H1 (cell line): ENCODE data around the gene TPSD1.

Experiments
- BCL11A ChIP-seq, 2 experiments: IDR thresholded peaks; one replicate each; pipeline ENCODE4 v1.6.1; 2011; ENCODE audit warnings: low read depth in 2 of 2, low read length in 2 of 2, mild to moderate bottlenecking in 2 of 2
- CEBPB ChIP-seq: IDR thresholded peaks from 2 replicates; pipeline ENCODE4 v1.6.1; 2012; ENCODE audit warnings: low read depth, low read length
- CREB1 ChIP-seq: IDR thresholded peaks from 2 replicates; pipeline ENCODE4 v1.6.1; 2012; ENCODE audit warnings: inconsistent platforms
- EP300 ChIP-seq, 2 experiments: IDR thresholded peaks; 1 replicate in 1 of 2; 2 replicates in 1 of 2; pipeline ENCODE4 v1.6.1; 2011 to 2012; ENCODE audit warnings: low read depth in 2 of 2, low read length in 2 of 2, mild to moderate bottlenecking in 2 of 2, borderline replicate concordance in 1 of 2, inconsistent platforms in 1 of 2, moderate library complexity in 1 of 2
- EZH2 ChIP-seq: fragments of 200-600 bp; sonication (generic); IDR thresholded peaks from 2 replicates; pipeline ENCODE4 v1.7.1; 2012; ENCODE audit warnings: low read depth, mild to moderate bottlenecking, moderate library complexity, low read length, inconsistent platforms; ENCODE audit not compliant: severe bottlenecking
- KDM5A ChIP-seq: fragments of 200-600 bp; IDR thresholded peaks from 2 replicates; pipeline ENCODE4 v1.7.1; 2012; ENCODE audit warnings: mild to moderate bottlenecking, low read length, inconsistent platforms, mixed read lengths
- PHF8 ChIP-seq: fragments of 200-600 bp; sonication (generic); conservative IDR thresholded peaks from 2 replicates; pipeline ENCODE4 v1.7.1; 2012; ENCODE audit warnings: low read depth, mild to moderate bottlenecking, inconsistent platforms, low read length, moderate library complexity
- POLR2A ChIP-seq, 2 experiments: IDR thresholded peaks; 1 replicate in 1 of 2; 2 replicates in 1 of 2; pipeline ENCODE4 v1.6.1; 2011; ENCODE audit warnings: low read depth in 2 of 2, low read length in 2 of 2, mild to moderate bottlenecking in 2 of 2; ENCODE audit errors: control extremely low read depth in 1 of 2
- RFX5 ChIP-seq: IDR thresholded peaks from 2 replicates; pipeline ENCODE4 v1.6.1; 2011; ENCODE audit warnings: low read depth, low read length, improper control_type of control experiment, borderline replicate concordance
- RNF2 ChIP-seq: fragments of 200-900, 300-1000 bp; sonication (generic); IDR thresholded peaks from 2 replicates; pipeline ENCODE4 v1.7.1; 2016; ENCODE audit warnings: borderline replicate concordance, low read depth, mild to moderate bottlenecking, antibody characterized with exemption, low read length; ENCODE audit not compliant: poor library complexity, severe bottlenecking; ENCODE audit errors: missing control alignments
- SIN3A ChIP-seq, 2 experiments: IDR thresholded peaks in 1 of 2; conservative IDR thresholded peaks in 1 of 2; 2 replicates each; pipeline ENCODE4 v1.6.1; 2011 to 2012; ENCODE audit warnings: low read length in 2 of 2, improper control_type of control experiment in 1 of 2, low read depth in 1 of 2, mild to moderate bottlenecking in 1 of 2
- SP2 ChIP-seq: IDR thresholded peaks from 2 replicates; pipeline ENCODE4 v1.6.1; 2012; ENCODE audit warnings: mild to moderate bottlenecking, low read length, inconsistent platforms
- TCF12 ChIP-seq: IDR thresholded peaks from 2 replicates; pipeline ENCODE4 v1.6.1; 2011; ENCODE audit warnings: low read depth, mild to moderate bottlenecking, low read length
- TF ChIP-seq, protein P1 (sequence below), 3 experiments: IDR thresholded peaks; 1 replicate in 2 of 3; 2 replicates in 1 of 3; pipeline versions ENCODE4 v1.5.1 to v1.6.1; 2011; ENCODE audit warnings: low read length in 3 of 3, mild to moderate bottlenecking in 3 of 3, inconsistent platforms in 2 of 3, low read depth in 1 of 3, moderate library complexity in 1 of 3; ENCODE audit not compliant: insufficient read depth in 1 of 3; ENCODE audit errors: control extremely low read depth in 1 of 3

DNA sequence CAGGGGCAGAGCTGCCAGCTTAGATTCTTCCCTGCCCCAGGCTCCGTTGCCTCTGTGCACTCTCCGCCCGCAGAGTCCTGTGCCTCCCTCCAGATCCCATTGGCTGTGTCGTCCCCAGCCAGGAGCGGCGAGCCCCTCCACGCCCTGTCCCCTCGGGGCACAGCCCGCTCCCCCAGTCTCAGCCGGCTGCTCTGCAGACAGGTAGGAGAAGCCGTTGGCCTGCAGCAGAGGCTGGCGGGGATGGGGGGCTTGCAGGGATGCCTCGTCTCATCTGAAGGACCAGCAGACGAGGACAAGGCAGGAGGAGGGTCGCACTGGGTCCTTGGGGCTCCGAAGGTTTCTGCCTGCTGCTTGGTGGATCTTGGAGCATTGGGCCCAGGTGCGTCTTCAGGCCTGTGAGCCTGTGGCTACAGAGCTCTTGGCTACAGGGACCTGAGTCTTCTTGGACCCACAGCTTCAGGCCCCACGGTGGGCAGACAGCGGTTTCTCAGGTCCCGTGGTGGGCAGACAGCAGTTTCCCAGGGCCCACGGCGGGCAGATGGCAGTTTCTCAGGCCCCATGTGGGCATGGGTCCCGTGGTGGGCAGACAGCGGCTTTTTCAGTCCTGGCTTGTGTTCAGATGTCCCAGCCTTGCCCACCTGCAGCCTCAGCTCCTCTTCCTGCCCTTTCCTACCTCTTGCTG, 36.8 kb upstream of the TPSD1 start:
- TF ChIP-seq, protein P1, sequence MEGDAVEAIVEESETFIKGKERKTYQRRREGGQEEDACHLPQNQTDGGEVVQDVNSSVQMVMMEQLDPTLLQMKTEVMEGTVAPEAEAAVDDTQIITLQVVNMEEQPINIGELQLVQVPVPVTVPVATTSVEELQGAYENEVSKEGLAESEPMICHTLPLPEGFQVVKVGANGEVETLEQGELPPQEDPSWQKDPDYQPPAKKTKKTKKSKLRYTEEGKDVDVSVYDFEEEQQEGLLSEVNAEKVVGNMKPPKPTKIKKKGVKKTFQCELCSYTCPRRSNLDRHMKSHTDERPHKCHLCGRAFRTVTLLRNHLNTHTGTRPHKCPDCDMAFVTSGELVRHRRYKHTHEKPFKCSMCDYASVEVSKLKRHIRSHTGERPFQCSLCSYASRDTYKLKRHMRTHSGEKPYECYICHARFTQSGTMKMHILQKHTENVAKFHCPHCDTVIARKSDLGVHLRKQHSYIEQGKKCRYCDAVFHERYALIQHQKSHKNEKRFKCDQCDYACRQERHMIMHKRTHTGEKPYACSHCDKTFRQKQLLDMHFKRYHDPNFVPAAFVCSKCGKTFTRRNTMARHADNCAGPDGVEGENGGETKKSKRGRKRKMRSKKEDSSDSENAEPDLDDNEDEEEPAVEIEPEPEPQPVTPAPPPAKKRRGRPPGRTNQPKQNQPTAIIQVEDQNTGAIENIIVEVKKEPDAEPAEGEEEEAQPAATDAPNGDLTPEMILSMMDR (IDR thresholded peaks at IDR 0.05; ENCODE audit: control extremely low read depth in 1 of 3, insufficient read depth in 1 of 3, low read depth in 1 of 3, low read length in 3 of 3) = no peak
- TF ChIP-seq POLR2A (IDR thresholded peaks at IDR 0.05; ENCODE audit: control extremely low read depth in 1 of 2, low read depth in 2 of 2, low read length in 2 of 2) (no peak), RFX5 (no peak), SIN3A (conservative IDR thresholded peaks at IDR 0.05 in 1 of 2, IDR thresholded peaks at IDR 0.05 in 1 of 2; ENCODE audit: low read depth in 1 of 2, low read length in 2 of 2) (no peak), PHF8 (no peak), CREB1 (no peak), BCL11A (IDR thresholded peaks at IDR 0.05; ENCODE audit: low read depth in 2 of 2, low read length in 2 of 2) (no peak), EZH2 (no peak), TCF12 (no peak), CEBPB (no peak), RNF2 (no peak), KDM5A (no peak), SP2 (no peak), EP300 (IDR thresholded peaks at IDR 0.05; ENCODE audit: borderline replicate concordance in 1 of 2, low read depth in 2 of 2, low read length in 2 of 2) (no peak)
